GM12878 (cell line): Measurements from ENCODE around the gene BZW2.

Experiments used
- MXI1 ChIP-seq: fragments of 150-350 bp; IDR thresholded peaks from 2 replicates; pipeline ENCODE4 v1.6.1; 2011; ENCODE audit warnings: low read depth, mild to moderate bottlenecking, inconsistent platforms, low read length, improper control_type of control experiment
- MYC ChIP-seq: IDR thresholded peaks from 2 replicates; pipeline ENCODE4 v1.6.1; 2011; ENCODE audit warnings: mild to moderate bottlenecking, low read length, moderate library complexity, inconsistent platforms; ENCODE audit not compliant: insufficient read depth, insufficient replicate concordance, insufficient read length, severe bottlenecking
- NR2C2 ChIP-seq: IDR thresholded peaks from 2 replicates; pipeline ENCODE4 v1.6.1; 2011; ENCODE audit warnings: borderline replicate concordance, low read depth; ENCODE audit not compliant: control insufficient read depth, insufficient read length
- POLR2AphosphoS5 ChIP-seq: IDR thresholded peaks from 2 replicates; pipeline ENCODE4 v1.6.1; 2011; ENCODE audit warnings: mild to moderate bottlenecking, low read length, inconsistent platforms
- SREBF1 ChIP-seq: IDR thresholded peaks from 2 replicates; pipeline ENCODE4 v1.6.1; 2012; ENCODE audit warnings: mild to moderate bottlenecking, low read length
- TAF1 ChIP-seq: IDR thresholded peaks from 2 replicates; pipeline ENCODE4 v1.6.1; 2011; ENCODE audit warnings: mild to moderate bottlenecking, low read depth, low read length, borderline replicate concordance
- TCF12 ChIP-seq: IDR thresholded peaks from 2 replicates; pipeline ENCODE4 v1.6.1; 2011; ENCODE audit warnings: low read depth, mild to moderate bottlenecking, low read length
- TF ChIP-seq, protein P1 (sequence below): IDR thresholded peaks from 2 replicates; pipeline ENCODE4 v1.6.1; 2012; ENCODE audit warnings: low read depth, low read length, improper control_type of control experiment
- TF ChIP-seq, protein P2 (sequence below): fragments of 450-650 bp; IDR thresholded peaks from 2 replicates; pipeline ENCODE4 v1.6.1; 2017; ENCODE audit warnings: antibody characterized with exemption, mild to moderate bottlenecking, moderate library complexity

DNA sequence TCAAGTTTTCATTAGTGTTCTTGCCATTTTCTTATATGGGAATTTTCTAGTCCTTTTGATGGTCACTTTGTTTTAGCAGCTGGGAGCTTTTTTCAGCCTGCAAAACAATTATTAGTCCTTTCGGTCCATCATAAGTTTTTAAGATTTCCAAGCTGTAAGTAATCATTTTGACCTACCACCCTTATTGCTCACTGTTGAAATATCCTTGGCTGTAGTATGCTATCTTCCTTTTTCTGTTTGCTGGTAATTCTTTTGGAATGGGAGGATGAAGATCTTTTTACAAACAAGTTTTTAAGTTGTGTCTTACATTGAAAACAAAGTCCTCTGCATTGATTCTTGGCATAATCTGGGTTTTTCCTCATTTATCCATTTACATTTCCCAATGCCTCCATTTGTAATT is 24.0 kb downstream of the BZW2 start:
- TF ChIP-seq TAF1 (no peak), TCF12 (no peak), SREBF1 (no peak), NR2C2 (no peak), MXI1 (no peak), MYC (no peak), POLR2AphosphoS5 (no peak)
- TF ChIP-seq, protein P1, sequence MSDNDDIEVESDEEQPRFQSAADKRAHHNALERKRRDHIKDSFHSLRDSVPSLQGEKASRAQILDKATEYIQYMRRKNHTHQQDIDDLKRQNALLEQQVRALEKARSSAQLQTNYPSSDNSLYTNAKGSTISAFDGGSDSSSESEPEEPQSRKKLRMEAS: no peak
- TF ChIP-seq, protein P2, sequence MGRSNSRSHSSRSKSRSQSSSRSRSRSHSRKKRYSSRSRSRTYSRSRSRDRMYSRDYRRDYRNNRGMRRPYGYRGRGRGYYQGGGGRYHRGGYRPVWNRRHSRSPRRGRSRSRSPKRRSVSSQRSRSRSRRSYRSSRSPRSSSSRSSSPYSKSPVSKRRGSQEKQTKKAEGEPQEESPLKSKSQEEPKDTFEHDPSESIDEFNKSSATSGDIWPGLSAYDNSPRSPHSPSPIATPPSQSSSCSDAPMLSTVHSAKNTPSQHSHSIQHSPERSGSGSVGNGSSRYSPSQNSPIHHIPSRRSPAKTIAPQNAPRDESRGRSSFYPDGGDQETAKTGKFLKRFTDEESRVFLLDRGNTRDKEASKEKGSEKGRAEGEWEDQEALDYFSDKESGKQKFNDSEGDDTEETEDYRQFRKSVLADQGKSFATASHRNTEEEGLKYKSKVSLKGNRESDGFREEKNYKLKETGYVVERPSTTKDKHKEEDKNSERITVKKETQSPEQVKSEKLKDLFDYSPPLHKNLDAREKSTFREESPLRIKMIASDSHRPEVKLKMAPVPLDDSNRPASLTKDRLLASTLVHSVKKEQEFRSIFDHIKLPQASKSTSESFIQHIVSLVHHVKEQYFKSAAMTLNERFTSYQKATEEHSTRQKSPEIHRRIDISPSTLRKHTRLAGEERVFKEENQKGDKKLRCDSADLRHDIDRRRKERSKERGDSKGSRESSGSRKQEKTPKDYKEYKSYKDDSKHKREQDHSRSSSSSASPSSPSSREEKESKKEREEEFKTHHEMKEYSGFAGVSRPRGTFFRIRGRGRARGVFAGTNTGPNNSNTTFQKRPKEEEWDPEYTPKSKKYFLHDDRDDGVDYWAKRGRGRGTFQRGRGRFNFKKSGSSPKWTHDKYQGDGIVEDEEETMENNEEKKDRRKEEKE: no peak
